Activated T-cell treated with anti-CD3 and anti-CD28 coated beads, Interleukin-2, amount 50 U/mL, for 24 hours (primary cell): Measurements from ENCODE around the gene DPF3.

ENCODE experiments used
- DNase-seq: peaks from one replicate; pipeline ENCODE4 v3.0.0-alpha.2; 2020
- H3K27ac Mint-ChIP-seq: 2 replicates; pipeline ENCODE4 v1.8.0; 2020; ENCODE audit warnings: mild to moderate bottlenecking, mixed read lengths
- H3K27me3 Mint-ChIP-seq: 2 replicates; pipeline ENCODE4 v1.8.0; 2020; ENCODE audit warnings: mixed read lengths
- H3K36me3 Mint-ChIP-seq: 2 replicates; pipeline ENCODE4 v1.8.0; 2020; ENCODE audit warnings: low read depth, mixed read lengths
- H3K4me1 Mint-ChIP-seq: 2 replicates; pipeline ENCODE4 v1.8.0; 2020; ENCODE audit warnings: low read depth, mixed read lengths
- H3K4me3 Mint-ChIP-seq: 2 replicates; pipeline ENCODE4 v1.8.0; 2020; ENCODE audit warnings: mild to moderate bottlenecking, moderate library complexity, mixed read lengths
- H3K9me3 Mint-ChIP-seq: 2 replicates; pipeline ENCODE4 v1.8.0; 2020; ENCODE audit warnings: mixed read lengths

The DPF3 gene

DNA sequence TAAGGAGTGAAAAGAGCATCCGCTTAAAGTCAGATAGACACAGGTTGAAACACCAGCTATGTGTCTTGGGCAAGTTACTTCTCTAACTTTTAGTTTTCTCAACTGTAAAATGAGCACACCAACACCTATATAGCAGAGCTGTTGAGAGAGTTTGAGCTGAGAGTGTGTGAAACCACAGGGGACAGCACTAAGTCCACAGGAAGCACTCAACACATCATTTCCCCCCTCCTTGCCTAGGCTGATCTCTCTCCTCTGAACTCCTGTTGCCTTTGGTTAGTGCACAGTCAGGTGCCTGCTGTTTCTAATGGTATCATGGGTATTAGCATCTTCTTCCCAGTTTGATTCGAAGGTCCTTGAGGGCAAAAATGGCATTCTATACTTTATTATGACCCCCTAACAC is 176.7 kb downstream of the DPF3 start:
- no peak for DNase-seq
- no peak overlapping the region for H3K27ac Mint-ChIP-seq
- H3K4me3 Mint-ChIP-seq = no peak overlapping the region
- no peaks in the 10 kb centered on the region for H3K36me3 Mint-ChIP-seq
- peaks cover 42% of the 10 kb centered on the region for H3K4me1 Mint-ChIP-seq
- H3K27me3 Mint-ChIP-seq = no peaks in the 10 kb centered on the region
- no peaks in the 10 kb centered on the region for H3K9me3 Mint-ChIP-seq

DNA sequence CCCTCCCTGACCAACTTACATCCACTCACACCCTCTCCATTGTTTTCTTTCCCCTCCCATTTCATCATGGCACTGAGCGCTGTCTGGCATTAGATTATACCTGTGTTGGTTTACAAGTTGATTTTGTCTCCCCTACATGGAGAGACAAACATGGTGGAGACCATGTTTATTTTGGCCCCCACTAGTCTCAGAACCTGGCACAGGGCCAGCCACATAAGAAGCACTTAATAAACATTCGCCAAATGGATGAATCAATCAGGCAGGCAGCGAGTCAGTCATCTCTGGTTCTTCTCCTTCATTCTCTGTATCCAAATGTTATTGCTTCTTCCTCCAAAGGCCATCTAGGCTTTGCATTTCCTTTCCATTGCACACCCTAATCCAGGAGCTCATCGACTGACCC is 177.4 kb downstream of the DPF3 start:
- Mint-ChIP-seq H3K36me3 (no peaks in the 10 kb centered on the region), H3K4me3 (no peak overlapping the region), H3K9me3 (no peaks in the 10 kb centered on the region), H3K4me1 (peaks cover 42% of the 10 kb centered on the region), H3K27me3 (no peaks in the 10 kb centered on the region), H3K27ac (no peak overlapping the region)
- DNase-seq = no peak

DNA sequence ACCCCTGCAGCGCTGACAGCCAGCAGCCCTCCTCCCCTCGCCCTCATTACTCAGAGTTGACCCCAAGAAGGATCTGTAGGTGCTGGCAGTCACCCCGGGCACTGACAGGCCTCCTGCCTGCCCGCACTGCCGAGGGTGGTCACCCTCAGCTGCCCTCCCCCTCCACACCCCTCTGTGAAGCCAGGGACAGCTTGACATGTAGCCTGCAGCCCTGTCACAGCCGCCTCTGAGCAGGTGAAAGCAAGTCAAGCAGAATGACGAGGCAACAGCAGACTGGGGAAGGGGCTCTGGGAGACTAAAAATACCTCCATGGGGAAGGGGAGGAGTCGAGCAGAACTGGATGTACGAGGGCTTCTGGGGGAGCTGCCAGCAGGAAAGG is 178.1 kb downstream of the DPF3 start:
- H3K27ac Mint-ChIP-seq = no peak overlapping the region
- peaks cover 42% of the 10 kb centered on the region for H3K4me1 Mint-ChIP-seq
- DNase-seq = no peak
- no peaks in the 10 kb centered on the region for H3K9me3 Mint-ChIP-seq
- H3K27me3 Mint-ChIP-seq = no peaks in the 10 kb centered on the region
- H3K36me3 Mint-ChIP-seq = no peaks in the 10 kb centered on the region
- no peak overlapping the region for H3K4me3 Mint-ChIP-seq

DNA sequence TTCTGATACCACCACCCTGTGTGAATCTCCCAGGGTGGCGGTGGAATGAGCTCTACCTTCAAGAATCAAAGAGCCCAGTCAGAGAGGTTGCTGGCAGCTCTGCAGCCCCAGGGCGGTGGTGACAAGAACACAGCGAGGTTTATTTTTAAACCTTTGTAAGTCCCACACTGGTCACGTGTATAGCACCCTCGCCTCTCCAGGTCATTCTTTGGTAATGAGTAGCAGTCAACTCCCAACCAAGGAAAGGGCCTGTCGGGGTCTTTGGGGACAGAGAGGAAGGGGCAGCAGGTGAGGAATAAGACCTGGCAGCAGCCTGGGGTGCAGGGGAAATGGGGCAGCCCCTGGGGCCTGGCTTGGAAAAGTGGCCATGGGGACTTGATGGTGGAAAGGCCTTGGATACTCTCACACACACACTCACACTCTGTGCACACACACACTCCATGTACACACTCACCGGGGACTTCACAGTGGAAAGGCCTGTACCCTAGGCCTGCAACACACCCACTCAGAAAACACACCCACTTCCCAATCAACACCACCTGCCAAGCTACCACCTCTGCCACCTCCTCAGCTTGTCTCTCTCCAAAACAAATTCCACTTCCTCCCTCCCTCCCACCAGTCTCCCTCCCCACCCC is 178.6 kb downstream of the DPF3 start:
- H3K4me3 Mint-ChIP-seq = no peak overlapping the region
- H3K9me3 Mint-ChIP-seq = no peaks in the 10 kb centered on the region
- H3K27ac Mint-ChIP-seq = no peak overlapping the region
- DNase-seq = no peak
- no peaks in the 10 kb centered on the region for H3K36me3 Mint-ChIP-seq
- peaks cover 42% of the 10 kb centered on the region for H3K4me1 Mint-ChIP-seq
- no peaks in the 10 kb centered on the region for H3K27me3 Mint-ChIP-seq

DNA sequence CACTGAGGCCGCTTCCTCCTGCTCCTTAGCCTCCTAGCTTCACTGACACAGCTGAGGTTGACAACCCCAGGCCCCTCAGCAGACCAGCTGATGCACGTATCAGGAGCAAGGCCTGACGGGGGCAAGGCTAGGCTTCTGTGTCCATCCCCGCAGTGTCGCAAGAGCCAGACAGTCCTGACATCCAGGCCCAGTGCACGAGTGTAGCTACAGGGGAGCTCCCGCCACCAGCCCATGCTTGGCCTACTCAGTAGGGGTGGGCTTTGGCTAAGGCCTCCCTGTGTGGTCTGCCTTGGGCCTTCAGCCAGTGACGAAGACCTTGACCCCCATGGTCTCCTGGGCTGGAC is 179.1 kb downstream of the DPF3 start:
- no peak overlapping the region for H3K27ac Mint-ChIP-seq
- DNase-seq = no peak
- H3K27me3 Mint-ChIP-seq = no peaks in the 10 kb centered on the region
- no peak overlapping the region for H3K4me3 Mint-ChIP-seq
- H3K4me1 Mint-ChIP-seq = peaks cover 42% of the 10 kb centered on the region
- H3K36me3 Mint-ChIP-seq = no peaks in the 10 kb centered on the region
- no peaks in the 10 kb centered on the region for H3K9me3 Mint-ChIP-seq

DNA sequence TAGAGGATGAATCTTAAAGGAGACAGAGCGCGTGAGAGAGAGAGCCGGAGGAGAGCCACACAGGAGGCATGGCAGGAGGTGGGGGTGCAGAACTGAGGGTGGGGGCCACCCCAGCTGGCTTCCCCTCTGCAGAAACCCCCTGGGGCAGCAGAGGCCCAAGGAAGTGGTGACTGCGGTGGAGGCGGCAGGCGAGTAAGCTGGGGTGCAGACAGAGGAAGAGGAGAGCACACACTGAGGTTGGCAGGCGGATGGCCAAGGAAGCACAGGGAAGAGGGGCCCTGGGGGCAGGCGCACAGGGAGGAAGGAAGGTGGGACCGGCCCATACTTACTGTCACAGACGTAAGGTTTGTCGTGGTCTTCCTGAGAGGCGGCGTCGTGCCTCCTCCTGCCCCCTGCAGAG is 179.8 kb downstream of the DPF3 start:
- Mint-ChIP-seq H3K27ac (peak overlapping the region; percentile 53), H3K27me3 (no peaks in the 10 kb centered on the region), H3K4me3 (peak overlapping the region; percentile 10), H3K4me1 (peaks cover 42% of the 10 kb centered on the region), H3K36me3 (no peaks in the 10 kb centered on the region), H3K9me3 (no peaks in the 10 kb centered on the region)
- DNase-seq = peak; percentile 57

DNA sequence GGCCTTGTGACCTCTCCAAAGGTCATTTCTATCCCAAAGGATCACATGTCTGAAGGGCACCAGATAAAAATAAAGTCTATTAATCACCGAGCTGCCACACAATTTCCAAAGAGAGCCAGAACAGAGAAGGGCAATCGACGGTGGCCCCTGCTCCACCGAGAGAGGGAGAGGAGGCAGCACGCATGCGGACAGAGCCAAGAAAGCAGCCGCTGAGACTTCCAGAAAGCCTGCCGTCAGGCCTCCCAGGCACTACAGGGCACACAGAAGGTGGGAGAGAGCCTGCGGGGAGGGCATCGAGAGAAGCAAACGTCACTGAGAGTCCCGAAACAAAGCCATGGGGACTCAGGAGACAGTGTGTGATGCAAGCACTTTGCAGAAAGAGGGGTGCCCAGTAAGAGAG is 182.0 kb downstream of the DPF3 start:
- H3K36me3 Mint-ChIP-seq = no peaks in the 10 kb centered on the region
- peaks cover 37% of the 10 kb centered on the region for H3K4me1 Mint-ChIP-seq
- H3K27me3 Mint-ChIP-seq = no peaks in the 10 kb centered on the region
- H3K27ac Mint-ChIP-seq = no peak overlapping the region
- H3K9me3 Mint-ChIP-seq = no peaks in the 10 kb centered on the region
- H3K4me3 Mint-ChIP-seq = no peak overlapping the region
- DNase-seq = no peak

DNA sequence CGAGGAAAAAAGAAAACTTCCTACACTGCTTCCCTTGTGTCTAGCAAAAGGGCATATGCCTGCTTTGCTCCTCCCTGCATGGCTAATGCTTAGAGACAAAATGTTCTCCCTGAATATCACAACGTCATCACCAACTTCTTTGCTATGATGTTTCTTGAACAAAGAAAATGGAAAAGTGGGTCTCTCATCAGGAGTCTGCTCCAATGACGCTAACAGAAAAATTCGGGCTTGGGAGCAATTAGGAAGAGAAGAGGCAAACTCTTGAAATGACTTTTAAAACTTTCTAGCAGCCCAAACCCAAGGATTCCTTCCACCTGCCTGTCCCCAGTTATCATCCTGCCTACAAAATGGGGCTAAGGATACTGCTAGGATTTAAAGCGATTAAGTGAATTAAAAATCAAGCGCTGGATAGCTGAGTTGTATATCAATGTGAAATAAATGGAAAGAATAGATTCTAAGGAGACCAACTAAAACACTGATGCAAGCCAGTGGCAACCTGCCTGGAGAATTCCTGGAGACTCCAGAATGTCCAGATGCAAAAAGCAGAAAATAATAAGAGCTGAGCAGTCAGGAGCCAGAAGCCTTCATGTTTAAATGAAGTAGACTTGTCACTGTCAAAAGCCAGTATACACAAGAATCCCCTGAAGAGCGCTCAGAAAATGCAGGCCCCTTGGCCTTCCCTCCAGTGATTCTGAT is 183.8 kb downstream of the DPF3 start:
- H3K4me3 Mint-ChIP-seq = no peak overlapping the region
- H3K27ac Mint-ChIP-seq = no peak overlapping the region
- H3K4me1 Mint-ChIP-seq = peaks cover 22% of the 10 kb centered on the region
- no peaks in the 10 kb centered on the region for H3K27me3 Mint-ChIP-seq
- no peaks in the 10 kb centered on the region for H3K9me3 Mint-ChIP-seq
- DNase-seq = no peak
- H3K36me3 Mint-ChIP-seq = no peaks in the 10 kb centered on the region

DNA sequence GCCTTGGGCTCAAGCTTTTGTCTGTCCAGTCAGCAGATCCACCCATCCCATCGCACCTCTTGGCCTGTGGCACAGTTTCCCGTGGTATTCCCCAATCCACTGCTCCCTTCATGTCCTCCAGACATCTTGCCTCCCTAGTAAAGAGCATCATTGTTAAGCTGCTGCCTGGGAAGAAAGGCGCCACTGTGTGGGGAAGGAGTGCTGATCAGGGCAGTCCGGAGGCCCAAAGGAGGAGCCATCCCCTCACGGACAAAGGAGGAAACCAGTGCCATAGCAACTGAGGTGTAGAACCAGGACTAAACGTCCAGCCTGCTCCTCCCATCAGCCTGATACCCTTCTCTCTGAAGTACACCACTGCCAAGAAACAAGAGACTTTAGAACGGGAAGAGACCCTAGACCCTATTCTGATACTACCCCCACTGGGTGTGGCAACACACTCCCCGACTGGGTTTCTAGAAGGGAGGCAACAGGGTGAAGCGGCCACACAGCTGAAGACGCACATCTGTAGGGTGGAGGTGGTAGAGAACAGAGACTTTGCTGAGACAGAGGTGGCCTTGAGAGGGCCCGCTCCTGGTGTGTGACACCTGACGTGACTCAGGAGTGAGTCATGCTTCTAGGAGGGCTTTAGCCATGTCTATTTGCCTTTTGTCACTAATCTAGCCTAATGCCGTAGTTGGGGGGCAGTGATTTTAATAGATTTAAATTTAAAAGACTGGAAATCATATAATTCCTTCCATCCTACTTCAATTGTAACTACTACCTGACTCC is 185.0 kb downstream of the DPF3 start:
- Mint-ChIP-seq H3K4me3 (no peak overlapping the region), H3K27me3 (no peaks in the 10 kb centered on the region), H3K27ac (no peak overlapping the region), H3K4me1 (peaks cover 10% of the 10 kb centered on the region), H3K36me3 (no peaks in the 10 kb centered on the region), H3K9me3 (no peaks in the 10 kb centered on the region)
- DNase-seq = no peak

DNA sequence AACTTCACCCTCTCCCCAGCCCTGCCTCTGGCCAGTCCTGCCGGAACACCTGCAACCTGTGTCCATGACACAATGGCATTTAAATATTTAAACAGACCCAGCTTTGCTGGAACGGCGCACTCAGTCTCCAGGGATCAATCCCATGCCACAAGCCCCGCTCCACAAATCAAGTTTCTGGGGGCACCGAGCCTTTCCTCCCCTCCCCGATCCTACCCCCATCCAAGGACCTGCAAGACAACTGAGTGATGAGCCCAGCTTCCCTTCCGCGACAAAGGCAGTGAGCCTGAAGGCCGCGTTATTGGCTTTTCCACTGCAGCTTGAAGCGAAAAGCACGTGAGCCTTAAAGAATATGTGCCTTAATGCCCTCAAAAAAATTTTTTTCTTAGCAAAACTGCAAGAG is 185.7 kb downstream of the DPF3 start:
- no peak overlapping the region for H3K4me3 Mint-ChIP-seq
- H3K36me3 Mint-ChIP-seq = no peaks in the 10 kb centered on the region
- peaks cover 5% of the 10 kb centered on the region for H3K4me1 Mint-ChIP-seq
- no peaks in the 10 kb centered on the region for H3K9me3 Mint-ChIP-seq
- H3K27me3 Mint-ChIP-seq = no peaks in the 10 kb centered on the region
- H3K27ac Mint-ChIP-seq = no peak overlapping the region
- DNase-seq = no peak

DNA sequence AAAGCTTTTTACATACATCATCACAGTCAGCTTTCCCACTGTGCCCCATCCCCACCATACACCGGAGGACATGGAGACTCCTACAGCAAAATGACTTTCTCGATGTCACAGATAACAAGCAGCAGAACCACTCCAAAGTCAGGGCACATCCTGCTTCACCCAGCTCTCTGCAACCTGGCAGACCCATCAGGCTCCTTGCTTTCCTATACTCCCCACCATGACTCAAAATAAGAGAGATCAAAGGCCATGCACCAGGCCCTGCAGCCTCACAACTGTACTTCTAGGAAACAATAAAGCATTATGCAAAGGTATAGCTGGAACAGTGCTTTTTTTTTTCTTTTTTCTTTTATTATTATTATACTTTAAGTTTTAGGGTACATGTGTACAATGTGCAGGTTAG is 187.4 kb downstream of the DPF3 start:
- Mint-ChIP-seq H3K4me3 (no peak overlapping the region), H3K36me3 (no peaks in the 10 kb centered on the region), H3K9me3 (no peaks in the 10 kb centered on the region), H3K4me1 (peaks cover 1% of the 10 kb centered on the region), H3K27ac (no peak overlapping the region), H3K27me3 (no peaks in the 10 kb centered on the region)
- no peak for DNase-seq

DNA sequence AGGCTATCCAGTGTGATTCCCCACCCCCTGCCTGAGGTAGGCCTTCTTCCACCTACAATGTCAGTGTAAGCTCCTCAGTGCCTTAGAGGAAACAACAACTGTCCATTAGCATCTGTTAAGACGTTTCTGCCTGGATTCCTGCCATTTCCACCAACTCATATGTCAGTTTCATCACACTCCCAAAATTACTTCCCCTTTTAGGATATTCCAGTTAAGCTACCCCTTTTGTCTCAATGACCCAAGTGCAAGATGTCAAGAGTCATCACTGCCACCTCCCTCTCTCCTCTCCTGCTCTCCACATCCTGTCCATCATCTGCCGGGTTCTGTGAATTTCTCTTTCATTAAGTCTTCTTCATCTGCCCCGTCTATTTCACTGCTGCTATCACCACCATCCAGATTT is 189.4 kb downstream of the DPF3 start:
- Mint-ChIP-seq H3K4me3 (no peak overlapping the region), H3K9me3 (no peaks in the 10 kb centered on the region), H3K27me3 (no peaks in the 10 kb centered on the region), H3K4me1 (peaks cover 5% of the 10 kb centered on the region), H3K27ac (no peak overlapping the region), H3K36me3 (no peaks in the 10 kb centered on the region)
- DNase-seq = no peak

DNA sequence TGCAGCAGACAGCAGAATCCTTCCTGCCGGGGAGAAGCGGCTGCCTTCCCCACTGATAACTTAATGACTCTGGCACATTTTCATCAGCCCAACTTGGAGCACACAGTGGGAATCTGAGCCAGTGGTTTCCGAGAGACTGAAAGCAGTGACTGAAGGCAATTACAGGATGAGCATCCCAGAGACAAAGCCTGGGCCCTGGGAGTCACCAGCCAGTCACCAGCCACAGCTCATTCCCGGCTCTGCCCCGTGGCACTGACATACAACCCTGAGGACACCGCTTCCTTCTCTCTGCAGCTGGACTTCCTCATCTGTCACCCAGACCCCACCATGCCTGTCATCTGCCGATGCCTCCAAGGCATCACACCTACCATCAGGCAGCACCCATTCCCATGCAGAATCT is 192.3 kb downstream of the DPF3 start:
- Mint-ChIP-seq H3K27me3 (no peaks in the 10 kb centered on the region), H3K4me3 (no peak overlapping the region), H3K9me3 (no peaks in the 10 kb centered on the region), H3K27ac (no peak overlapping the region), H3K4me1 (peaks cover 6% of the 10 kb centered on the region), H3K36me3 (no peaks in the 10 kb centered on the region)
- DNase-seq = no peak

DNA sequence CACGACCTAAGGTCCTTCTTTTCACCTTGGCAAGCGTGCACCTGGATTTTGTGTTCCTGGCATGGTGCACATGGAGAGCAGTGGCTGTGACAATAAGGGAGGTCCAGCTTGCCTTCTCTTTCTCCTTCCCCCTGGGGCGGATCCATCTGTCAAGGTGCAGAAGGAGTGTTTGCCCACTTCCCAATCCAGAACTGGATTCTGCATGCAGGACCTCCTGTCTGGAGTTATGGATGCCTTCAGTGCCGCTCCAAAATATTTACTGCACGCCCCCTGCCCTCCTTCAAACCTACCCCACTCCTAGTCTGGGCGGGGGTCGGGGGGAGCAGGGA is 192.7 kb downstream of the DPF3 start:
- DNase-seq = no peak
- H3K4me1 Mint-ChIP-seq = peaks cover 4% of the 10 kb centered on the region
- H3K27ac Mint-ChIP-seq = no peak overlapping the region
- H3K4me3 Mint-ChIP-seq = no peak overlapping the region
- no peaks in the 10 kb centered on the region for H3K27me3 Mint-ChIP-seq
- no peaks in the 10 kb centered on the region for H3K36me3 Mint-ChIP-seq
- no peaks in the 10 kb centered on the region for H3K9me3 Mint-ChIP-seq
